DOHH2 (cell line): ENCODE results near the gene SLC66A1.

Source experiments
- CTCF ChIP-seq: fragments of 200-600 bp; sonication (generic); IDR thresholded peaks from one replicate; pipeline ENCODE4 v1.5.1; 2014; ENCODE audit warnings: antibody characterized with exemption, mild to moderate bottlenecking, low read depth, low read length; ENCODE audit not compliant: poor library complexity, severe bottlenecking
- EZH2phosphoT487 ChIP-seq: fragments of 200-600 bp; sonication (generic); IDR thresholded peaks from 2 replicates; pipeline ENCODE4 v1.6.1; 2017; ENCODE audit warnings: borderline replicate concordance, mild to moderate bottlenecking, antibody characterized with exemption, low read length, moderate library complexity, mixed read lengths

- TF ChIP-seq CTCF: no peak
- TF ChIP-seq EZH2phosphoT487: no peak
Observed at GRCh38 chr1:19374926-19375325, 62.8 kb downstream of the SLC66A1 start.
